ENCODE results near the gene FHOD1.
A peak's percentile ranks its signal among the peaks of the same experiment; 100 is the strongest.

FHOD1 gene

GRCh38 chr16:67247192-67248072 is at the start of gene FHOD1:
Gene FHOD1, minus strand, starts transcription at chr16:67247481. Its CDS starts 71 bp downstream, at chr16:67247410.
- DNase-seq: peak; percentile 77

DNA sequence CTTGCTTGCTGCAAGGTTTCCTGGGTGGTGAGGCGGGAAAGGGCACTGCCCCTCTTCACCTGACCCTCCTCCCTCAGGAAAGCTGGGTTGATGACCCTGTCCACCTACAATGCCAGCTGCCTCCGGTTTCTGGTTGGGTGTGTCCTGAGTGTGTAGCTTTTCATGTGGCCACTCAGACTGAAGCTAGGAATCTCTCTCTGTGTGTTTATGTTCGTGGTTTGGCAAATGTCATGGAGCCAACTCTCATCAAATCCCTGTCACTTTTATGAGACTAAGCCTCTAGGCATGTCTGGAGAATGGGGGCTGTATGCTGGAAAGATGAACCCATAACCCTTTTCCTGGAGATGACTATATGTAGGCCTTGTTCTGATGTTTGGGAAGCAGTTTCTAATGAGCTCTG is 49.1 kb upstream of the FHOD1 start:
- DNase-seq: no peak

DNA sequence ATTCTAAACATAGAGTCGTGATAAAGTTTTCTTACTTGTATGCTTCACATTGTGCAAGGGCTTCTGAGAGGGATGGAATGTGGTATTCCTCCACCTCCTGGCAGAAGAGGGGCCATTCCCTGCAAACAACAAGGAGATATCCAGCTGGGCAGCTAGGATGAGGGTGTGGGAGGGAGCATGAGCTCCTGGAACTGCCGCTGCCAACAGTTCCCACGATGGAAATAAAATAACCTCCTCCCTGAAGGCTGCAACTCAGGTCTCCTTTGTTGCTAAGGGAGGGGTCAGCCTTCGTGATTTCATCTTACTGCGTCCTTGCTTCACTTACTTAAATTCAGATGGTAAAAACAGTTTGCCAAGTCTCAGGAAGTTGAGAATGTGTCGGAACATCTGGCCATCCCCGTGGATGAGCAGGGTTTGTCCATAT is 47.7 kb upstream of the FHOD1 start:
- DNase-seq: no peak

GRCh38 chr16:67294171-67294757 is 47.0 kb upstream of the FHOD1 start:
- DNase-seq: no peak

- DNase-seq: no peak
These were observed 44.2 kb upstream of the FHOD1 start for GRCh38 chr16:67291461-67291860.

- no peak for DNase-seq
These were observed 40.7 kb upstream of the FHOD1 start for GRCh38 chr16:67287960-67288359.

DNA sequence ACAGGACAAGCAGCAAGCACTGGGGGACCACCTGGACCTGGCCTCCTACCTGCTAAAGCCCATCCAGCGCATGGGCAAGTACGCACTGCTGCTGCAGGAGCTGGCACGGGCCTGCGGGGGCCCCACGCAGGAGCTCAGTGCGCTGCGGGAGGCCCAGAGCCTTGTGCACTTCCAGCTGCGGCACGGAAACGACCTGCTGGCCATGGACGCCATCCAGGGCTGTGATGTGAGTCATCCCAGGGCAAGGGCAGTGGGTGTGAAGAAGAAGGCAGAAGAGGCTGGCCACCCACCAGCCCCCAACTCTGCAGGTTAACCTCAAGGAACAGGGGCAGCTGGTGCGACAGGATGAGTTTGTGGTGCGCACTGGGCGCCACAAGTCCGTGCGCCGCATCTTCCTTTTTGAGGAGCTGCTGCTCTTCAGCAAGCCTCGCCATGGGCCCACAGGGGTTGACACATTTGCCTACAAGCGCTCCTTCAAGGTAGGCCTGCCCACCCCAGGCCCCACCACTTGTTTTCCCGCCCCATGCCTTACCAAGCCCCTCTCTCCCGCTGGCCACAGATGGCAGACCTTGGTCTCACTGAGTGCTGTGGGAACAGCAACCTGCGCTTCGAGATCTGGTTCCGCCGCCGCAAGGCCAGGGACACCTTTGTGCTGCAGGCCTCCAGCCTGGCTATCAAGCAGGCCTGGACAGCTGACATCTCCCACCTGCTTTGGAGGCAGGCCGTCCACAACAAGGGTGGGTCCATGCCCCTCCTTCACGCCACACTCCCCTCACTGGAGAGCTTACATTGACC is 39.4 kb upstream of the FHOD1 start:
- no peak for DNase-seq

- peak; percentile 83 for DNase-seq
These were observed 37.7 kb upstream of the FHOD1 start for GRCh38 chr16:67284699-67285646.

DNA sequence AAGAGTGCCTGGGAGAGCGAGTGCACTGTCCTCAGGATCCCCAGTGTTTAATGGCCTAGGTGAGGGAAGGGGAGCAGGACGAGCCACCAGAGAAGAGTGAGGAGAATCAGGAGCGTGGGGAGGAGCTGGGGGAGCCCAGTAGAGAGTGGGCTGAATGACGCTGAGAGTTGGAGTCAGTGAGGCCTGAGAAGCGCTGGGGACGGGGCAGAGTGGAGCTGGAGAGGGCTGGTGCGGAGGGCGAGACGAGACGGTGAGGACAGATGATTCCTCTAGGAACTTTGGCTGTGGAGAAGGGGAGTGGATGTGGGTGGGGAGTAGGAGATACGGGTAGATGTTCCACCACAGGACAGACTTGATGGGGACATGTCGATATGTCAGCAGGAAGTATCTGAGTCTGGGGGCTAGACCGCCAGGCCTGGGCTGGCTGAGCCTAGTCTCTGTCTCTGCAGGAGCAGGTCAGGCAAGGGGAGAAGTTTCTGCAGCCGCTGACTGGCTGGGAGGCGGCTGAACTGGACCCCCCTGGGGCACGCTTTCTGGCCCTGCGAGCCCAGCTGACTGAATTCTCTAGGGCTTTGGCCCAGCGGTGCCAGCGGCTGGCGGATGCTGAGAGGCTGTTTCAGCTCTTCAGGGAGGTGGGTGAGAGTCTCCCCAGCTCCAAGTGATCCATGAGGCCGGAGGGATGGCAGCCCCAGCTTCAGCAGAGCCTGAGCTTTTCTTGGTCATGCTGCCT is 36.7 kb upstream of the FHOD1 start:
- peak; percentile 28 for DNase-seq

GRCh38 chr16:67283039-67283825 is 36.0 kb upstream of the FHOD1 start:
- DNase-seq: no peak

DNA sequence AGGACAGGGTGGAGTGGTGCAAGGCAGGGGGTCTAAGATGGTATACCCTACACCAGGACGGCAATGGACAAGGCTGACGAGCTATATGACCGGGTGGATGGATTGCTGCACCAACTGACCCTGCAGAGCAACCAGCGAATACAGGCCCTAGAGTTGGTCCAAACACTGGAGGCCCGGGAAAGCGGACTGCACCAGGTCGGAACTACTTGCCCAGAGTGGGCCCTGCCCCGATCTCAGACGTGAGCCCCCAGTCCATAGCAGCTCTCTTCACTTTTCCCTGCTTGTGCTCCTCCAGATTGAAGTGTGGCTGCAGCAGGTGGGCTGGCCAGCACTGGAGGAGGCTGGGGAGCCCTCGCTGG is 35.1 kb upstream of the FHOD1 start:
- DNase-seq: no peak

DNA sequence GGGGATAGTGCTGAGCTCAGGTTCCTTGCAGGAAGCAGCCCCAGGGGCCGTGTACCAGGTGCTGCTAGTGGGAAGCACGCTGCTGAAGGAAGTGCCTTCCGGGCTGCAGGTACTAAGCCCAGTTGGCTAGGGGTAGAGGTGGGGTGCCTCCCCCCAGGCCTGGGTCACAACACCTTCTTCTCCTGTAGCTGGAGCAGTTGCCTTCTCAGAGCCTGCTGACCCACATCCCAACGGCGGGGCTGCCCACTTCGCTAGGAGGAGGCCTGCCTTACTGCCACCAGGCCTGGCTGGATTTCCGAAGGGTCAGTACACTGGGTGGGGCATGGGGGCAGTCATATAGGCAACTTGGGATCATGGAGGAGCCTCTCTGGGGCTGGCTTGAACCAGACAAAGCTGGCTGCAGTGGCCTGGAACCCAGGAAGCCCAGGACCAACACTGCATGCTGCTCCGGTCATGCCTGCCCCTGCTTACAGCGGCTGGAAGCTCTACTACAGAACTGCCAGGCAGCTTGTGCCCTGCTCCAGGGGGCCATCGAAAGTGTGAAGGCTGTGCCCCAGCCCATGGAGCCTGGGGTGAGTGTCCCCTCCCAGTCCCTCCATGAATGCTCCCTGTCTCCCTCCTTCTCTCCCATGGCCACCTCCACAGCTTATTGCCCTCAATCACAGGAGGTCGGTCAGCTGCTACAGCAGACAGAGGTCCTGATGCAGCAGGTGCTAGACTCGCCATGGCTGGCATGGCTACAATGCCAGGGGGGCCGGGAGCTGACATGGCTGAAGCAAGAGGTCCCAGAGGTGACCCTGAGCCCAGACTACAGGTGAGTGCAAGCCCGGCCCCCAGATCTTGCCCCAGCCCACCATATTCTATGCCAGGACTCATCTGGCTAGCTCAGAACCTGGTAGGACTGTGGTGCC is 34.5 kb upstream of the FHOD1 start:
- DNase-seq: no peak

DNA sequence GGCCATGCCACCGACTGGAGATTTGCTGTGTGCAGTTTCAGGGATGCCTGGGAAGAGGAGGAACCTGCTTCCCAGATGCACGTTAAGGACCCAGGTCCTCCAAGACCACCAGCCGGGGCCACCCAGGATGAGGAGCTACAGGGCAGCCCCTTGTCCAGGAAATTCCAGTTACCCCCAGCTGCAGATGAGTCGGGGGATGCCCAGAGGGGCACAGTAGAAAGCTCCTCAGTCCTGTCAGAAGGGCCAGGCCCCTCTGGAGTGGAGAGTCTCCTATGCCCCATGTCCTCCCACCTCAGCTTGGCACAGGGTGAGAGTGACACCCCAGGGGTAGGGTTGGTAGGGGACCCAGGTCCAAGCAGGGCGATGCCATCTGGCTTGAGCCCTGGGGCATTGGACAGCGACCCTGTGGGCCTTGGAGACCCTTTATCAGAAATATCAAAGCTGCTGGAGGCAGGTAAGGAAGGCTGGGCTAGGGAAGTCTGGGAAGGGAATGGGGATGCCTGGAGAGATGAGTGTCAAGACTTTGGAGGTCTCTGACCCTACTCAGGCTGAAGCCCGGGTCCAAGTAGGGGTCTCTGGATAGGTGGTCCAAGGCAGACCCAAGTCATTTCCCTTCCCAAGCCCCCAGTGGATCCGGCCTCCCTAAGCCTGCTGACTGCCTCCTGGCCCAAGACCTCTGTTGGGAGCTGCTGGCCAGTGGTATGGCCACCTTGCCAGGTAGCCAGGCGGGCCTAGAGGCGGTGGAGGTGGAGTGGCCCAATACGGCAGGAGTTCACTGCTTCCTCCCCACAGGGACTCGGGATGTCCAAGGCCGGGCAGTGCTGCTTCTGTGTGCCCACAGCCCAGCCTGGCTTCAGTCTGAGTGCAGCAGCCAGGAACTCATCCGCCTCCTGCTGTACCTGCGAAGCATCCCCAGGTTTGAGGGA is 33.1 kb upstream of the FHOD1 start:
- no peak for DNase-seq

DNA sequence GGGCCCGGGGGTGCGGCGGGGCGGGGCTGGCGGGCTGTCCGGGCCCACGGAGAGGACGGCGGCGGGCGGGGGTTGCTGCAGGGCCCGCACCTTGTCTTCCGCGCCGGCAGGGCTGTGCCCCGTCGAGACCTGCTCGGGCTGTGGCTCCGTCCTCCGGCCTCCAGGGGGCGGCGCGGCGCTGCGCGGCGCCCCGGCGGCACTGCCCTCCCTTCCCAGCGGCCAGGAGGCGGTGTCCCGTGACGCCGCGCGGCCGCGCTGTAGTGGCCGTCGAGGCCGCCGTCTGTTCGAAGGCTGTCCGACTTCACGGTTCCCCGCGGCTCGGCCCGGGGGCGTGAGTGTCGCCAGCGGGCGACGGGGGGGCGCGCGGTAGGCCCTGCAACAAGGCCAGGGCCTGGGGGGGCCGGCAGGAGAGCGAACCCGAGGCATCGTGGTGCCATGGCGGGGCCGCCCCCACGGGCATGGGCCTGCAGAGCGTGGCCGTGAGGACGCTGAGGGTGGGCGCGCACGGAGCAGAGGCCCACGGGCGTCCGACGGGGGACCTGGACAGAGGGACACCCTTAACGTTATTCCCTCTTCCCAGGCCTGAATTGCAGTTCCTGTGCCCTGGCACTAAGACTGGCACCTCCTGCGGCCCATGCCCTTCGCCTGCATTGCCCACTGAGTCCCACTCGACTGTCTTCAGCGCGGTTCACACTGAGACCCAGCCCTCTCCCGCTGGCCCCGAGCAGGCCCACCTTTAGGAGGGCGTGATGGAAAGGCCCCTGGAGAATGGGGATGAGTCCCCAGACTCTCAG is 32.2 kb upstream of the FHOD1 start, which contains the start of gene PLEKHG4:
Gene PLEKHG4 (plus strand): TSS at position 237 of the 794 bp plus-strand sequence. CDS start 513 bp downstream, at position 750.
- peak; percentile 62 for DNase-seq

DNA sequence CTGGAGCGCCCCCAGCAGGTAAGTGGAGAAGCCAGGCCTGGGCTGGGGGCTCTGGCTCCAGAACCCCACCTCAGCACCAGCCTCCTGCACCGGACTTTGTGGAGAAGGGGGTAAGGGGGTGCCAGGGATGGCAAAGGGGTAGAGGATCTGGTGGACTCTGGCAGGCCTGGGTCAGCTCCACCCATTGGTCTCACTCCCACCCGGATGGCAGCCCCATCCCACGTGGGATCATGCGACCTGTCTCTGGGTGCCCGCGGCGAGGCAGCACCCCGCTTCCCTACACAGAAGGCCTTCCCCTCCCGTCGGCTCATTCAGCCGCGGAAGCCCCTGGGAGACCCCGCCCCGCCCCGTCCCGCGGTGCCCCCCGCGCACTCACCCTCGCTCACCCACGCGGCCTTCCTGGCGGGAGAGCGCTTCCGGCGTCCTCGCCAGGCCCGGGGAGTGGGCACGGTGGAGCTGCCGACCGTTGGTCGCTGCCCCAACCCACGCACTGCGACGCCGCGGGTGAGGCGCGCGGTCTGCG is 31.6 kb upstream of the FHOD1 start:
- no peak for DNase-seq

DNA sequence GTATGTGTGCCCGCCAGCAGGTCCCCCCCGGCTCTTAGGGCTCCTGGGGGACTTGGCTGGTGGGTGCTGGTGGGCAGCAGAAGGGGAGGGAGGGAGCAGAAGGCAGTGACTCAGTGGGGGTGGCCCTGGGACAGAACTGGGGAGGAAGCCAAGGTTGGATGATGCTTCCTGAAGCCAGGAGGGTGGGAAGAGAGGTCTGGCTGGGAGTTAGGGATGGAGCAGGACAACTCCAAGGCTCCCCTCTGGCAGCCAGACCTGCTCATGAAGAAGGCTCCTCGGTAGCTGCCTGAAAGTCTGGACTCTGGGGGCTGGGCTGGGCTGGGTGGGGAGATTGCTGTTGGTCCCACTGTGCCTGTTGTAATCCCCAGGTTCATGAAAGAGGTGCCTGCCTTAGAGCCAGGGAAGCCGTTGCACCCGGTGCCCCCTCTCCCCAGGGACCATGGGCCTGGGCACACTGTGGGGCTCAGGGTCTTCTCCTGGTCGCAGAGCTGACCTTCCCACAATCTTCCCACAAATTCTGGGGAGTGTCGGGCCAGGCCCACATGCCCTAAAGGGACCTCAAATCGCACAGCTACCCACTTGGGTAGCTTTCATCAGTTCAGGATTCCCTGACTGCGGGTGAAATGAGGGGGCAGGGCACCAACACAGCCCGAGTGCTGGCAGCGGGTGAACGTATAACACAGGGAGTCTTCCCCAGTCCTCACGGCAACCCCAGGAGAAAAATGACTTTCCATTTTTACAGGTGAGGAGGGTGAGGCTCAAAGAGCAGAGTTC is 30.9 kb upstream of the FHOD1 start:
- no peak for DNase-seq
